GM12878 (cell line): Measurements from ENCODE around the gene UBE2O. TPM values are rescaled to one million over a fixed set of nuclear protein-coding genes. Genes with fewer than 3 reads are reported as not detected.

Experiments used
- CREM ChIP-seq: IDR thresholded peaks from 2 replicates; pipeline ENCODE4 v1.6.1; 2014; ENCODE audit warnings: antibody characterized with exemption, low read depth
- IKZF2 ChIP-seq, 2 experiments: fragments of 450-650 bp; IDR thresholded peaks; 2 replicates each; pipeline ENCODE4 v1.6.1; 2017; ENCODE audit warnings: mild to moderate bottlenecking in 2 of 2, moderate library complexity in 2 of 2
- JUNB ChIP-seq: IDR thresholded peaks from 2 replicates; pipeline ENCODE4 v1.6.1; 2016; ENCODE audit warnings: antibody characterized with exemption, mild to moderate bottlenecking
- MEF2A ChIP-seq: IDR thresholded peaks from 2 replicates; pipeline ENCODE4 v1.6.1; 2011; ENCODE audit warnings: low read depth, mild to moderate bottlenecking, low read length, moderate library complexity; ENCODE audit not compliant: insufficient read depth
- NRF1 ChIP-seq: conservative IDR thresholded peaks from 2 replicates; pipeline ENCODE4 v1.6.1; 2011; ENCODE audit warnings: mild to moderate bottlenecking, low read depth, low read length, improper control_type of control experiment
- POU2F2 ChIP-seq: IDR thresholded peaks from 3 replicates; pipeline ENCODE4 v1.6.1; 2011; ENCODE audit warnings: low read depth, mild to moderate bottlenecking, low read length, borderline replicate concordance
- RAD51 ChIP-seq: fragments of 450-650 bp; IDR thresholded peaks from 2 replicates; pipeline ENCODE4 v1.6.1; 2016; ENCODE audit warnings: moderate library complexity, mild to moderate bottlenecking, inconsistent platforms
- RB1 ChIP-seq: fragments of 450-650 bp; formaldehyde crosslinking; IDR thresholded peaks from 2 replicates; pipeline ENCODE4 v1.6.1; 2017; ENCODE audit warnings: mild to moderate bottlenecking, borderline replicate concordance
- RUNX3 ChIP-seq: IDR thresholded peaks from 2 replicates; pipeline ENCODE4 v1.6.1; 2012; ENCODE audit warnings: low read length, inconsistent platforms
- STAT3 ChIP-seq: IDR thresholded peaks from 2 replicates; pipeline ENCODE4 v1.6.1; 2011; ENCODE audit warnings: low read depth, low read length, improper control_type of control experiment
- TARDBP ChIP-seq: IDR thresholded peaks from 2 replicates; pipeline ENCODE4 v1.6.1; 2016; ENCODE audit warnings: borderline replicate concordance
- YBX1 ChIP-seq: fragments of 450-650 bp; IDR thresholded peaks from 2 replicates; pipeline ENCODE4 v1.6.1; 2016; ENCODE audit warnings: antibody characterized with exemption
- ZNF207 ChIP-seq: fragments of 450-650 bp; IDR thresholded peaks from 2 replicates; pipeline ENCODE4 v1.6.1; 2014; ENCODE audit warnings: antibody characterized with exemption, mild to moderate bottlenecking, borderline replicate concordance
- ZNF217 ChIP-seq: fragments of 450-650 bp; IDR thresholded peaks from 2 replicates; pipeline ENCODE4 v1.6.1; 2017; ENCODE audit warnings: antibody characterized with exemption, mild to moderate bottlenecking
- ZSCAN29 ChIP-seq: fragments of 450-650 bp; IDR thresholded peaks from 2 replicates; pipeline ENCODE4 v1.6.1; 2017; ENCODE audit warnings: mild to moderate bottlenecking, moderate library complexity
- polyA plus RNA-seq, 11 experiments: library from polyadenylated mRNA; depleted of rRNA in 4 of 11; unstranded in 6 of 11; stranded (reverse) in 5 of 11; fragments of >200 nt; fragmentation: Nextera tagmentation in 4 of 11; fragmentation: Illumina TruSeq in 1 of 11; extraction: Ambion mirVana in 4 of 11; extraction: Trizol in 1 of 11; gene quantifications; 1 replicate in 1 of 11; 2 replicates in 10 of 11; pipeline versions ENCODE4 v1.2.1 to v1.2.3, GENCODE V29; 2011 to 2016; ENCODE audit warnings: inconsistent platforms in 2 of 11, missing spikeins in 2 of 11, low read depth in 1 of 11
- total RNA-seq, 4 experiments: library from RNA; depleted of rRNA in 3 of 4; stranded (reverse); fragments of >200 nt in 3 of 4; fragmentation: Illumina TruSeq in 1 of 4; extraction: Trizol in 1 of 4; gene quantifications; 2 replicates each; pipeline versions ENCODE4 v1.2.1 to v1.2.3, GENCODE V29; 2013 to 2021
- TF ChIP-seq, protein P1 (sequence below): IDR thresholded peaks from 2 replicates; pipeline ENCODE4 v1.6.1; 2012; ENCODE audit warnings: mild to moderate bottlenecking, low read depth, low read length
- TF ChIP-seq, protein P2 (sequence below): fragments of 450-650 bp; IDR thresholded peaks from 2 replicates; pipeline ENCODE4 v1.6.1; 2017; ENCODE audit warnings: mild to moderate bottlenecking
- TF ChIP-seq, protein P3 (sequence below): fragments of 450-650 bp; conservative IDR thresholded peaks from 2 replicates; pipeline ENCODE4 v1.6.1; 2017; ENCODE audit warnings: mild to moderate bottlenecking, moderate library complexity
- TF ChIP-seq, protein P4 (sequence below): fragments of 450-650 bp; IDR thresholded peaks from 2 replicates; pipeline ENCODE4 v1.6.1; 2016; ENCODE audit warnings: mild to moderate bottlenecking, moderate library complexity, borderline replicate concordance

The UBE2O gene
- total and polyA plus RNA-seq, 10 of the 15 experiments (the other 5 are each of a cell fraction or from before 2014, with no cell fraction given): 2.1 to 39.0 (median 14.1) TPM

DNA sequence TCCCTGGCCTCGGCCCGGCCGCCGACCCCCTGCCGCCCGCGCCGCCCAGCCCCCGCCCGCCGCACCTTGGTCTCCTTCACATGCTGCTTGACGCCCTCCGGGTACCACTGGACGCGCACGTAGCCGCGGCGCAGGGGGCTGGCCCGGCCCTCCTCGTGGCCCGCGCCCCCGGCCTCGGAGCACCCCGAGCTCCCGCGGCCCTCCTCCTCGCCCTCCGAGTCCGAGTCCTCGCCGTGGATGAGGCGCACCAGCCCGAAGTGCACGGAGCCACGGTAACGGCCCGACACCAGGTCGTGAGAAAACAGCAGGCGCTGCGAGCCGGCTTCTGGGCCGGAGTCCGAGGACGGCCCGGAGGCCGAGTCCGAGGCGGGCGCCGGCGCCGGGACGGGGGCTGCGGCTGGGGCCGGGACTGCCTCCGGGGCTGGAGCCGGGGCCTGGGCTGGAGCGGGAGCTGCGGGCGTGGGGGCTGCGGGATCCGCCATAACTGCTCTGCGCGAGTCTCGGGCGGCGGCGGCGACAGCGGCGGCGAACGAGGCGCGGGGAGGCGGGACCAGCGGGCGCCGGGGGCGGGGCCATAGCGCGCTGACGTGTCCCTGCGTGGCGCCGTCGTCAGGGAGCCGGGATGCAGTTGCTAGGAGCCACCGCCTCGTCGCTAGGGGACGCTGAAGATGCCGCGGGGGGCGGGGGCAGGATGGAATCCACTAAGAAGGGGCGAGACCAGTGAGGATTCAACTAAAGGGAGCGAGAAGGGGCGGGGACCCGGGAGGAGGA lies at the start of gene UBE2O (continued):
- TF ChIP-seq, protein P1, sequence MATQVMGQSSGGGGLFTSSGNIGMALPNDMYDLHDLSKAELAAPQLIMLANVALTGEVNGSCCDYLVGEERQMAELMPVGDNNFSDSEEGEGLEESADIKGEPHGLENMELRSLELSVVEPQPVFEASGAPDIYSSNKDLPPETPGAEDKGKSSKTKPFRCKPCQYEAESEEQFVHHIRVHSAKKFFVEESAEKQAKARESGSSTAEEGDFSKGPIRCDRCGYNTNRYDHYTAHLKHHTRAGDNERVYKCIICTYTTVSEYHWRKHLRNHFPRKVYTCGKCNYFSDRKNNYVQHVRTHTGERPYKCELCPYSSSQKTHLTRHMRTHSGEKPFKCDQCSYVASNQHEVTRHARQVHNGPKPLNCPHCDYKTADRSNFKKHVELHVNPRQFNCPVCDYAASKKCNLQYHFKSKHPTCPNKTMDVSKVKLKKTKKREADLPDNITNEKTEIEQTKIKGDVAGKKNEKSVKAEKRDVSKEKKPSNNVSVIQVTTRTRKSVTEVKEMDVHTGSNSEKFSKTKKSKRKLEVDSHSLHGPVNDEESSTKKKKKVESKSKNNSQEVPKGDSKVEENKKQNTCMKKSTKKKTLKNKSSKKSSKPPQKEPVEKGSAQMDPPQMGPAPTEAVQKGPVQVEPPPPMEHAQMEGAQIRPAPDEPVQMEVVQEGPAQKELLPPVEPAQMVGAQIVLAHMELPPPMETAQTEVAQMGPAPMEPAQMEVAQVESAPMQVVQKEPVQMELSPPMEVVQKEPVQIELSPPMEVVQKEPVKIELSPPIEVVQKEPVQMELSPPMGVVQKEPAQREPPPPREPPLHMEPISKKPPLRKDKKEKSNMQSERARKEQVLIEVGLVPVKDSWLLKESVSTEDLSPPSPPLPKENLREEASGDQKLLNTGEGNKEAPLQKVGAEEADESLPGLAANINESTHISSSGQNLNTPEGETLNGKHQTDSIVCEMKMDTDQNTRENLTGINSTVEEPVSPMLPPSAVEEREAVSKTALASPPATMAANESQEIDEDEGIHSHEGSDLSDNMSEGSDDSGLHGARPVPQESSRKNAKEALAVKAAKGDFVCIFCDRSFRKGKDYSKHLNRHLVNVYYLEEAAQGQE: no peak
- TF ChIP-seq TARDBP (no peak), MEF2A (no peak), ZNF217 (peak; percentile 61; the same call in 1 of the 2 replicates), CREM (peak; percentile 80), NRF1 (no peak), IKZF2 (IDR thresholded peaks at IDR 0.05) (no peak), POU2F2 (no peak), RAD51 (no peak), RB1 (0 out of 2 replicates have a peak, but pooled peaks have one; percentile 46), YBX1 (no peak), ZNF207 (peak; percentile 80), RUNX3 (no peak), STAT3 (no peak), JUNB (no peak), ZSCAN29 (no peak)
- TF ChIP-seq, protein P2, sequence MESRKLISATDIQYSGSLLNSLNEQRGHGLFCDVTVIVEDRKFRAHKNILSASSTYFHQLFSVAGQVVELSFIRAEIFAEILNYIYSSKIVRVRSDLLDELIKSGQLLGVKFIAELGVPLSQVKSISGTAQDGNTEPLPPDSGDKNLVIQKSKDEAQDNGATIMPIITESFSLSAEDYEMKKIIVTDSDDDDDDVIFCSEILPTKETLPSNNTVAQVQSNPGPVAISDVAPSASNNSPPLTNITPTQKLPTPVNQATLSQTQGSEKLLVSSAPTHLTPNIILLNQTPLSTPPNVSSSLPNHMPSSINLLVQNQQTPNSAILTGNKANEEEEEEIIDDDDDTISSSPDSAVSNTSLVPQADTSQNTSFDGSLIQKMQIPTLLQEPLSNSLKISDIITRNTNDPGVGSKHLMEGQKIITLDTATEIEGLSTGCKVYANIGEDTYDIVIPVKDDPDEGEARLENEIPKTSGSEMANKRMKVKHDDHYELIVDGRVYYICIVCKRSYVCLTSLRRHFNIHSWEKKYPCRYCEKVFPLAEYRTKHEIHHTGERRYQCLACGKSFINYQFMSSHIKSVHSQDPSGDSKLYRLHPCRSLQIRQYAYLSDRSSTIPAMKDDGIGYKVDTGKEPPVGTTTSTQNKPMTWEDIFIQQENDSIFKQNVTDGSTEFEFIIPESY: no peak
- TF ChIP-seq, protein P3, sequence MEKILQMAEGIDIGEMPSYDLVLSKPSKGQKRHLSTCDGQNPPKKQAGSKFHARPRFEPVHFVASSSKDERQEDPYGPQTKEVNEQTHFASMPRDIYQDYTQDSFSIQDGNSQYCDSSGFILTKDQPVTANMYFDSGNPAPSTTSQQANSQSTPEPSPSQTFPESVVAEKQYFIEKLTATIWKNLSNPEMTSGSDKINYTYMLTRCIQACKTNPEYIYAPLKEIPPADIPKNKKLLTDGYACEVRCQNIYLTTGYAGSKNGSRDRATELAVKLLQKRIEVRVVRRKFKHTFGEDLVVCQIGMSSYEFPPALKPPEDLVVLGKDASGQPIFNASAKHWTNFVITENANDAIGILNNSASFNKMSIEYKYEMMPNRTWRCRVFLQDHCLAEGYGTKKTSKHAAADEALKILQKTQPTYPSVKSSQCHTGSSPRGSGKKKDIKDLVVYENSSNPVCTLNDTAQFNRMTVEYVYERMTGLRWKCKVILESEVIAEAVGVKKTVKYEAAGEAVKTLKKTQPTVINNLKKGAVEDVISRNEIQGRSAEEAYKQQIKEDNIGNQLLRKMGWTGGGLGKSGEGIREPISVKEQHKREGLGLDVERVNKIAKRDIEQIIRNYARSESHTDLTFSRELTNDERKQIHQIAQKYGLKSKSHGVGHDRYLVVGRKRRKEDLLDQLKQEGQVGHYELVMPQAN: peak; percentile 92
- TF ChIP-seq, protein P4, sequence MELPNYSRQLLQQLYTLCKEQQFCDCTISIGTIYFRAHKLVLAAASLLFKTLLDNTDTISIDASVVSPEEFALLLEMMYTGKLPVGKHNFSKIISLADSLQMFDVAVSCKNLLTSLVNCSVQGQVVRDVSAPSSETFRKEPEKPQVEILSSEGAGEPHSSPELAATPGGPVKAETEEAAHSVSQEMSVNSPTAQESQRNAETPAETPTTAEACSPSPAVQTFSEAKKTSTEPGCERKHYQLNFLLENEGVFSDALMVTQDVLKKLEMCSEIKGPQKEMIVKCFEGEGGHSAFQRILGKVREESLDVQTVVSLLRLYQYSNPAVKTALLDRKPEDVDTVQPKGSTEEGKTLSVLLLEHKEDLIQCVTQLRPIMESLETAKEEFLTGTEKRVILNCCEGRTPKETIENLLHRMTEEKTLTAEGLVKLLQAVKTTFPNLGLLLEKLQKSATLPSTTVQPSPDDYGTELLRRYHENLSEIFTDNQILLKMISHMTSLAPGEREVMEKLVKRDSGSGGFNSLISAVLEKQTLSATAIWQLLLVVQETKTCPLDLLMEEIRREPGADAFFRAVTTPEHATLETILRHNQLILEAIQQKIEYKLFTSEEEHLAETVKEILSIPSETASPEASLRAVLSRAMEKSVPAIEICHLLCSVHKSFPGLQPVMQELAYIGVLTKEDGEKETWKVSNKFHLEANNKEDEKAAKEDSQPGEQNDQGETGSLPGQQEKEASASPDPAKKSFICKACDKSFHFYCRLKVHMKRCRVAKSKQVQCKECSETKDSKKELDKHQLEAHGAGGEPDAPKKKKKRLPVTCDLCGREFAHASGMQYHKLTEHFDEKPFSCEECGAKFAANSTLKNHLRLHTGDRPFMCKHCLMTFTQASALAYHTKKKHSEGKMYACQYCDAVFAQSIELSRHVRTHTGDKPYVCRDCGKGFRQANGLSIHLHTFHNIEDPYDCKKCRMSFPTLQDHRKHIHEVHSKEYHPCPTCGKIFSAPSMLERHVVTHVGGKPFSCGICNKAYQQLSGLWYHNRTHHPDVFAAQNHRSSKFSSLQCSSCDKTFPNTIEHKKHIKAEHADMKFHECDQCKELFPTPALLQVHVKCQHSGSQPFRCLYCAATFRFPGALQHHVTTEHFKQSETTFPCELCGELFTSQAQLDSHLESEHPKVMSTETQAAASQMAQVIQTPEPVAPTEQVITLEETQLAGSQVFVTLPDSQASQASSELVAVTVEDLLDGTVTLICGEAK: peak; percentile 64
